ENCODE data around the gene DYRK3.

DYRK3 gene

DNA sequence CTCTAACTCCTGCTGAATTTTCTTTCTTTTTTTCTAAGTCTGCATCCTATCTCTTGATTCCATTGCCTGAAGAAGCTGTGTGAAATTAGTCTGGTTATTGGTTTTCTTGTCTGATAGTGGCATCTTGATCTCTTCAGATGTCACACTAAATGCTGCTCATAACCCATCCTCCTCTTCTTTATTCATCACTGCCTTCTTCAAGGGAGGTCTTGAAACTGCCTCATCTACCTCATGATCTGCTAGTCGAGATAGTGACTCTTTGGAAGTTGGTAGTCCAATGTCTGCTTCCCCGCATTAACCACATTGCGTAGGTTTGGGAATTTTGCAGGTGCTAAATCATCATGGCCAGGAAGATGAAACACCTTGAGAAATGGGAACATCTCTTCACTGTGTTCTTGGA is 15.7 kb downstream of the DYRK3 start:
- Histone ChIP-seq H3K36me3 (ENCODE audit: insufficient read depth) (no peaks in the 10 kb centered on the region), H2AFZ (ENCODE audit: low read depth) (no peak overlapping the region), H3K4me2 (no peak overlapping the region), H3K4me3 (IDR thresholded peaks at IDR 0.05; ENCODE audit: insufficient read depth, low read depth, low read length) (no peak overlapping the region), H3K9ac (no peak overlapping the region), H3K79me2 (ENCODE audit: insufficient read depth, low read depth) (no peaks in the 10 kb centered on the region), H3K27ac (no peak overlapping the region), H3K27me3 (ENCODE audit: insufficient read depth, low read depth) (no peaks in the 10 kb centered on the region; the same call in 1 of the 2 replicates), H3K4me1 (ENCODE audit: low read depth, poor library complexity, severe bottlenecking) (peaks cover 22% of the 10 kb centered on the region), H4K20me1 (ENCODE audit: insufficient read depth) (no peaks in the 10 kb centered on the region)
- TF ChIP-seq, protein P1, sequence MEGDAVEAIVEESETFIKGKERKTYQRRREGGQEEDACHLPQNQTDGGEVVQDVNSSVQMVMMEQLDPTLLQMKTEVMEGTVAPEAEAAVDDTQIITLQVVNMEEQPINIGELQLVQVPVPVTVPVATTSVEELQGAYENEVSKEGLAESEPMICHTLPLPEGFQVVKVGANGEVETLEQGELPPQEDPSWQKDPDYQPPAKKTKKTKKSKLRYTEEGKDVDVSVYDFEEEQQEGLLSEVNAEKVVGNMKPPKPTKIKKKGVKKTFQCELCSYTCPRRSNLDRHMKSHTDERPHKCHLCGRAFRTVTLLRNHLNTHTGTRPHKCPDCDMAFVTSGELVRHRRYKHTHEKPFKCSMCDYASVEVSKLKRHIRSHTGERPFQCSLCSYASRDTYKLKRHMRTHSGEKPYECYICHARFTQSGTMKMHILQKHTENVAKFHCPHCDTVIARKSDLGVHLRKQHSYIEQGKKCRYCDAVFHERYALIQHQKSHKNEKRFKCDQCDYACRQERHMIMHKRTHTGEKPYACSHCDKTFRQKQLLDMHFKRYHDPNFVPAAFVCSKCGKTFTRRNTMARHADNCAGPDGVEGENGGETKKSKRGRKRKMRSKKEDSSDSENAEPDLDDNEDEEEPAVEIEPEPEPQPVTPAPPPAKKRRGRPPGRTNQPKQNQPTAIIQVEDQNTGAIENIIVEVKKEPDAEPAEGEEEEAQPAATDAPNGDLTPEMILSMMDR (conservative IDR thresholded peaks at IDR 0.05; ENCODE audit: low read depth, low read length) = no peak

DNA sequence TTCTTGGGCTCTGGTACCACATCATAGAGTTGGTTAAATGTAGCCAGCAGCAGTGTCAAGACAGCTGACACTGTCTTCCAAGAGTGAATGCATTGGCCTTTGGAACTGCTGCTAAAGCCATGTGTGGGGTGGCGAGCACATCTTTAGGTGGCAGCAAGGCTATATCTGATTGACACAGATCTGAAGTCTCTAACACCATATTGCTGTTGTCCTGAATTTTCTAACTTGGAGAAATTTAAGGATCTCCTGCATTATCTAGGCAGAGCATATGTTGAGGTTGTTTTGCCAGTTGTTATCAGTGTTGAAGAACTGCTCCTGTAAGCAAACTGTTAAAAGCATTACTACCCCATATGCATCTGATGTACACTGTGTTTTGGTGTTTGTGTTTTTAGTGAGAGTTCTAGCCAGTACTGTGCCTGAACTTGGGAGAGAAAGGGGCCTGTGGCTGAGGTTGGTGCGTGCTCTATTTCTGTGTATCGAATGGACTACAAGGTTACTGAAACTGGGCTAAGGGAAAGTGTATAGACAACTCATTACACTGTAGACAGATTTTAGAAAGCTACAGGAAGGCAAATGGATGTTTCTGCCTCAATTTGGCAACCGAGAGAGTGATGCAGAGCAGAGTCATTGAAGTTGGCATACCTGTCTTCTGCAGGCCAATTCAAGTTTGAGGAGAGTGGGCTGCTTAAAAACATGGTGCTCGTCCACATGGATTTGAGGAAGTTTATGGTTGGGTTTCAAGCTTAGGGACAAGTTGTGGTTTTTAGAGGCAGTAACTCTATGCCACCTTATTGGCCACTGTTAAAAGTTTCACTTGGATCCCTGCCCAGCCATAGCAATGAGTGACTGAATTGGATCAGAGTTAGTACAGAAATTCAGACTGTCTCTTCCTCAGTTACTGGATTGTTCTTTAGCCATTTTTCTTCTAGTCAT is 16.9 kb downstream of the DYRK3 start:
- H3K4me2 ChIP-seq = peak overlapping the region; percentile 53
- H3K27ac ChIP-seq = no peak overlapping the region; the same call in 1 of the 2 replicates
- H2AFZ ChIP-seq (ENCODE audit: low read depth) = no peak overlapping the region
- no peak overlapping the region for H3K9ac ChIP-seq
- no peaks in the 10 kb centered on the region for H3K36me3 ChIP-seq (ENCODE audit: insufficient read depth)
- peaks cover 2% of the 10 kb centered on the region; the same call in 1 of the 2 replicates for H3K27me3 ChIP-seq (ENCODE audit: insufficient read depth, low read depth)
- TF ChIP-seq, protein P1 (conservative IDR thresholded peaks at IDR 0.05; ENCODE audit: low read depth, low read length) = no peak
- peaks cover 22% of the 10 kb centered on the region for H3K4me1 ChIP-seq (ENCODE audit: low read depth, poor library complexity, severe bottlenecking)
- no peaks in the 10 kb centered on the region for H3K79me2 ChIP-seq (ENCODE audit: insufficient read depth, low read depth)
- H3K4me3 ChIP-seq (IDR thresholded peaks at IDR 0.05; ENCODE audit: insufficient read depth, low read depth, low read length) = no peak overlapping the region
- no peaks in the 10 kb centered on the region for H4K20me1 ChIP-seq (ENCODE audit: insufficient read depth)

DNA sequence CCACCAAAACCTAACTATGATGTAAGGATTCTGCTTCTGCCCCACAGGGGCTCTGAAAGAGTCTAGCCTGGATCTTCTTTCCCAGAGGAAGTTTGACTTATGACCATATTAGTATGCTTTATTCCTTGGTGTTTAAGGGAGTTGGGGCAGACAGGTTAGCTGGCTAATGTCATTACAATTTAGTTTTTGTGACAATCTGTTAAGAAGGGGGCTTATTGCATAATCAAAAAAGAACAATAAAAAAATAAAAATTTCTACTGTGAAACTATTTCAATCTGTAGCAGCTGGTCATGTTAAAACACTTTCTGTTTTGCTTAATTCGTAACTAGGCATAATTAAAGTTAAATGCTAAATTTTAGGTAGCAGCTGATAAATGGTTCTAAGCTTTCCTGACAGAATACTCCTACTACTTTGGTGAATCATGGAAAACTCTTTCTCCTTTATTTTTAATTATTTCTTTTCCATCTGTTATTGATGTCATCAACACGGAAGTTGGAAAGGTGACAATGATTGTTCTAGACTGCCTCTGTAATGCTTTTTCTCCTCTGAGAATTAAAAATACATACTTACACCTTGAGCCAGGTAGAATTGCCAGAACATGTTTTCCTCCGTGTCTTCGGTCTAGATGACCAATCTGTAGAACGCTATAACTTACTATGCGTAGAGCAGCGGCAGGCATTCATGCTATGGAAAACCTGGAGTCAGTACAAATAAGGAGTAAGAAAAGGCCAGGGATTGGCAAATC is 18.6 kb downstream of the DYRK3 start:
- peaks cover 22% of the 10 kb centered on the region for H3K4me1 ChIP-seq (ENCODE audit: low read depth, poor library complexity, severe bottlenecking)
- no peak overlapping the region for H3K9ac ChIP-seq

DNA sequence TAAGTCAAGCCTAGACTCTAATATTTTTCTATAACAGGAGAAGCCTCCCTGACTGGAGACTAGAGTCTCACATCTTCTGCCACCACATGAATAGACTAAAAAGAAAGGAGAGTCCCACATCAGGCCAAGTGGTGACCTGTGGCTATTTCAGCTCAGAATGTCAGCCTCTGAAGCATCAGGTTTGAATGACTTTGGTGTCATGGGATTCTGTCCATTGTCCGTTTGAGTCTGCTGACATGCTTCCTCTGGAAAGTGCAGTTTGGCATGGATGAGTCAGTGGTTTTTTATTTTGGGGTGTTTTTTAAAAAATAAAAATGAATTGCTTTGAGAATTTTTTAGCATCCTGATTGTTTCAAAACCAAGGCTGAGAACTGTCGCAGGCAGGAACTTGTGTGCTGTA is 19.5 kb downstream of the DYRK3 start:
- H3K27ac ChIP-seq = no peak overlapping the region
- H3K27me3 ChIP-seq (ENCODE audit: insufficient read depth, low read depth) = peaks cover 19% of the 10 kb centered on the region; the same call in 1 of the 2 replicates
- H2AFZ ChIP-seq (ENCODE audit: low read depth) = no peak overlapping the region
- peaks cover 22% of the 10 kb centered on the region for H3K4me1 ChIP-seq (ENCODE audit: low read depth, poor library complexity, severe bottlenecking)
- H3K4me2 ChIP-seq = no peak overlapping the region
- H3K79me2 ChIP-seq (ENCODE audit: insufficient read depth, low read depth) = no peaks in the 10 kb centered on the region
- no peak overlapping the region for H3K9ac ChIP-seq
- no peak overlapping the region for H3K4me3 ChIP-seq (IDR thresholded peaks at IDR 0.05; ENCODE audit: insufficient read depth, low read depth, low read length)
- TF ChIP-seq, protein P1 (conservative IDR thresholded peaks at IDR 0.05; ENCODE audit: low read depth, low read length) = no peak
- H3K36me3 ChIP-seq (ENCODE audit: insufficient read depth) = no peaks in the 10 kb centered on the region
- no peaks in the 10 kb centered on the region for H4K20me1 ChIP-seq (ENCODE audit: insufficient read depth)

More for the DNA sequence above, 18.6 kb downstream of the DYRK3 start:
- H3K4me3 ChIP-seq (IDR thresholded peaks at IDR 0.05; ENCODE audit: insufficient read depth, low read depth, low read length) = no peak overlapping the region
- TF ChIP-seq, protein P1 (conservative IDR thresholded peaks at IDR 0.05; ENCODE audit: low read depth, low read length) = no peak
- H3K36me3 ChIP-seq (ENCODE audit: insufficient read depth) = no peaks in the 10 kb centered on the region
- H3K79me2 ChIP-seq (ENCODE audit: insufficient read depth, low read depth) = no peaks in the 10 kb centered on the region
- H3K27ac ChIP-seq = no peak overlapping the region
- no peak overlapping the region for H2AFZ ChIP-seq (ENCODE audit: low read depth)
- H4K20me1 ChIP-seq (ENCODE audit: insufficient read depth) = no peaks in the 10 kb centered on the region
- peaks cover 15% of the 10 kb centered on the region; the same call in 1 of the 2 replicates for H3K27me3 ChIP-seq (ENCODE audit: insufficient read depth, low read depth)
- H3K4me2 ChIP-seq = no peak overlapping the region
